HG03025 (cell line): ENCODE results near the gene ZNF580.

Source experiments
- ATAC-seq: cut with Tn5 transposase; IDR thresholded peaks from one replicate; pipeline ENCODE4 v1.9.1; 2021; ENCODE audit warnings: mild to moderate bottlenecking, moderate library complexity; ENCODE audit not compliant: unreplicated experiment, low FRiP score

The ZNF580 gene, protein sequence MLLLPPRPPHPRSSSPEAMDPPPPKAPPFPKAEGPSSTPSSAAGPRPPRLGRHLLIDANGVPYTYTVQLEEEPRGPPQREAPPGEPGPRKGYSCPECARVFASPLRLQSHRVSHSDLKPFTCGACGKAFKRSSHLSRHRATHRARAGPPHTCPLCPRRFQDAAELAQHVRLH

DNA sequence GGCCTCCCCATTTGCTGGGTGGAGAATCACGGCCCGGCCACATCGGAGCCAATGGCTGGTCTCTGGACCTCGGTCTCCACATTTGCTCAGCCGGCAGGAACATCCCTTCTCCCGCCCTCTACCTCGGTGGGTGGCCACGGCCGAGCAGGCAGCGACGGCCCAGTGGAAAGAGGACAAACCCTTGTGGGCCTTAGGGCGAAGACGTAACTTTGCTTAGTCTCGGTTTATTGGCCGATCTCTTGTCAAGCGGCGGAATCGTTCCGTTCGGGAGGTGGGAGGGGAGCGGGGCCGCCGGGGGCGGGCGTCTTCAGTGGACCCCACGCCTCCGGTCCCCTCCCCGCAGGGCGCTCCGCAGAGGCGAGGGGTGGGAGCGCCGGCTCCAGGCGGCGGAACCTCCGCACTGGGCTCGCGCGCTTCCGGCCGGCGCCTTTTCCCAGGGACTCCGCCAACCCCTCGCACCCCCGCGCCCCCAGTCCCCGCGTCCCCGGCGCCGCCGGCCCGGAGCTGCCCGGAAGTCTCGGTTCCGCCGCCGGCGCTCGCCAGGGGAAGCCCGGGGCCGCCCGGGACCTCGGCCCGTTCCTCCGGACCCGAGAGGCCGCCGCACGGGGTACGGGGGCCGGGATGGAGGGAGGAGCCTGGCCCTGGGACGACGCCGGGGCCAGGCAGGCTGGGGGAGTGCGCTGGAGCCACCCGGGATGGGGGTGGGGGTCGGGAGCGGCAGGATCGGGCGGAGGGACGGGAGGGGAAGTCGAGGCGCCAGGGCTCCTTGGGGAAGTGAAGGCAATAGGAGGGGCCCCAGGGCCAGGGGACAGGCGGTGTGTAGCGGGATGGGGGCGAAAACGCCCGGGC, at the start of gene ZNF580:
TSS of gene ZNF580 (plus strand) at position 426 of the 849 bp plus-strand sequence. CDS start 1,507 bp downstream, outside the sequence.
- no peak for ATAC-seq

DNA sequence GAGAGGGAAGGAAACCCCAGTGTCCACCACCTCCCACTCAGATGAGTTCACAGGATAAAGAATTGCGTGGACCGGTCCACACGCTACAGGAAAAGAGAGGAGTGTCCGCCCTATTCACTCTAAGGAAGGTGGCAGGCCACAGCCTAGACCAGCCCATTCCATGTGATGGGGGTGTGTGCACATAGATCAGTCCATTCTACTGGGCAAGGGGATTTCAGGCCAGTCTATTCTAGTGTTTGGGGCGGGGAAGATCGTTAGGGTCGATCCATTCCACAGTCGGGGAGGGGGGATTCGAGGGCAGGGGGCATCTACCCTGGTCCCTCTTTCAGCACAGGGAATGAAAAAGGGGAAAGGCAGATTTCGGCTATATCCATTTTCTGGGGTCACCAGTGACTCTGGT, 49.2 kb upstream of the ZNF580 start:
- no peak for ATAC-seq

DNA sequence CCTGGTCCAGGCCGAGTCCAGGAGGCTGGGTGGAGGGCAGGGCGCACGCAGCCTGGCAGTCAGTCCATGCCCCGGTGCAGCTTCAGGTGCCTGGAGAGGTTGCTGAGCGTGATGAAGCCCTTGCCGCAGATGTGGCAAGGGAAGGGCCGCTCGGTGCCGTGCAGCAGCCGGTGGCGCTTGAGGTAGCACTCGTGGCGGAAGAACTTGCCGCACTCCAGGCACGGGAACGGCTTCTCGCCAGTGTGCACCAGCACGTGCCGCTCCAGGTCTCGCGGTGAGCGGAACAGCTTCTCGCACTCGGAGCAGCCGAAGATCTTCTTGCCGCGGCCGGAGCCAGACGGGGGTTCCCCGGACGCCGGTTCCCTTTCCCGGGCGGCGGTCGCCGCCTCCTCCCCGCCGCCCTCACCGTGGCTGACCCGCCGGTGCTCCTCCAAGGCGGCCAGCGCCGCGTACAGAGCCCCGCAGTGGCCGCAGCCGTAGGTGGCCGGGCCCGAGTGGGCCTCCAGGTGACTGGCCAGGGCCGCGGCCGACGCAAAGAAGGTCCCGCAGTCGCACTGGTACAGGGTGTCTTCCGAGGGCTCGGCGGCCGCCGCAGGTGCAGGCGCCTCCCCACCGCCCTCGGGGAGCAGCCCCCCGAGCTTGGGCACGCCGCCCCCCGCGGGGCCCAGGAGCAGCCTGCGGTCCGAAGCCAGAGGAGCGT, 48.3 kb upstream of the ZNF580 start:
- ATAC-seq, result no peak

DNA sequence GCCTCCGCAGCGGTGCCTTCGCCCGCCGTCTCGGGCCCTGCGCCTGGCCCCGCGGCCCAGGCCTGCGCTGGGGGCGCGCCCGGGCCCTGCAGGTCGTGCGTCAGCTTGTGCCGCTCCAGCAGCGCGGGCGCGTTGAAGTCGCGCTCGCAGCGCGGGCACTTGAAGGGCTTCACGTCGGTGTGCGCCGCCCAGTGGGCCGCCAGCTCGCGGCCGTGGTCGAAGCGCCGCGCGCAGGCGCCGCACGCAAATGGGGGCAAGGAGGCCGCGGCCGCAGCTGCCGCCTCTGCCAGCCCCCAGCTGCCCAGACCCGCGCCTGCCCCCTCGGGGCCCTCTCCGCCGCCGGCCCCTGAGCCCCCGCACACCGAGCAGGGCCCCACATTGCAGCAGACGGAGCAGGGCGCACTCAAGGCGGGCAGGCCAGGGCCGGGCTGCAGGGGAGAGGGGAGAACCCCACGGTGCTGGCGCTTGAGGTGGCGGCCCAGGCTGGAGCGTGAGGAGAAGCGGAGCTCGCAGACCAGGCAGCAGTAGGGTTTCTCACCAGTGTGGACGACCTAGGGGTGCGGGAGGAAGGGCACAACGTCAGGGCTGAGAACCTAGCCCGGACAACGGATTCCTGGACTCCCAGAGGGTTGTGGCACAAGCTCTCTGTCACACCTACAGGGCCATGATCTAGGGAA, 47.6 kb upstream of the ZNF580 start:
- no peak for ATAC-seq

DNA sequence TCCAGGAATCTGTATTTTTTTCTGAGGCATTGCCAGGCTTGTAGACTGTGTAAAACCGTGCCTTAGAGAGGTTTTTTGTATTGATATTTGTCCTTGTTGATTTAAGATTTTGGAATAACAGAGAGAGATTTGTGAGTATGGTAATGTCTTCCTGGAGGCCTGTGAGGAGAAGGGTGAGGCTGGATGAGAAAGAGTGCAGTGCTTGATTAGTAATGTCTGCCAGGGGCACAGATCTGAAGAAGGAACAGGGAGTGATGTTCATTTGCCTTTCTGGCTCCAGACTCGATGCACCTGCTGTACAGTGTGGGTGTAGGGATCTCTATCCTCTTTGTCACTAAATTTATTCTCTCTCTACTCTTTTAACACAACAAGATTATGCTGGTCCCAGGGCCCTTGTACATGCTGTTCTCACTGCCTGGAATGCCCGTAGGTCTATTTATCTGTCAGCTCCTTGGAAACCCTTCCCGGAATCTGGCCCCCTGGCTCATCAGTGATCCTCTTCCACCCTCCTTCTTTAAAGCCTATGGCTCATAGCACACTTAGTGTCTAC, 45.7 kb upstream of the ZNF580 start:
- no peak for ATAC-seq

DNA sequence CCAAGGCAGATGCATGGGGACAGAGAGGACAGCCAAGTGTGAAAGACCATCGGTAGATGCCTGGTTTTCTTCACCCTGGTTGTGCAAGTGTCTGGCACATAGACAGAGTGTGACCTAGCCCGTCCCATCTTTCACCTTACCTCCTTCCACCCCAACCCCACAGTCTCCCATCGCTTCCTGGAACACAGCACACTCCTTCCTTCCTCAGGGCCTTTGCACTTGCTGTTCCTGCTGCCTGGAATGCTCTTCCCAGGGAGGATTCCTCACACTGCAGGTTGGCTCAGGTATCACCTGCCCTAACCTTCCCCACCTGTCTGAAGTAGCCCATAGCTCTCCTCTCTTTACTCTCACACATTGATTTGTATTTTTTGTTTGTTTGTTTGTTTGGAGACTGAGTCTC, 44.5 kb upstream of the ZNF580 start:
- no peak for ATAC-seq

DNA sequence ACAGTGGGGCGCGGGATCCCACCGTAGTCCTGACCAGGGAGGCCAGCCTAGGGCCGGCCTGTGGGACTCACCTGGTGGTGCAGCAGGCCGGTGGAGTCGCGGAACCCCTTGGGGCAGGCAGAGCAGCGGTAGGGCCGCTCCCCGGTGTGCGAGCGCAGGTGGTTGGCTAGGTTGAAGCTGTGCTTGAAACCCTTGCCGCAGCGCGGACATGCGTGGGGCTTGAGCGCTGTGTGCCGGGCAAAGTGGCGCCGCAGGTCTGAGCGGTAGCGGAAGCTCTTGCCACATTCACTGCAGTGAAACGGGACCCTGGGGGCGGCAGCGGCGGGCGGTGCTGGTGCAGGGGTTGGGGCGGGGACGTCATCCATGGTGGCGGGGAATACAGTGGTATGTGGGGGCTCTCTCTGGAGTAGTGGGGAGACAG, 43.3 kb upstream of the ZNF580 start:
- ATAC-seq, result no peak

DNA sequence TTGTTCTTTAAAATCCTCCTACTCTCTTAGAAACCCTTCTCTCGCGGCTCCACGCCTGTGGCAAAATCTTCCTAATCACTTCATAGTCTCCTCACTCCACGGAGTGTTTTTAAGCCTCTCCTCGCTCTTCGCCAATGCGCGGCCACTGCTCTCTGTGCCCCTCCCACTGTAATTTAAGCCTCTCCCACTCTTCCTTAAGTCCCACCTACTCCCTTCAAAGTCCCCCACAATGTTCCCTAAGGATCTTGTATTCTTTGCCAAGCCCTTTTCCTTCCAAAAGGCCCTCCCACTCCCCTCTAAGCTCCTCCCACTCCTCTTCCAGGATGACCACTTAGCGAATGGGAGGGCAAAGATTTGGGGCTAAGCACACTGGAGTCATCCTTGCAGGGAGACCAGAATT, 42.8 kb upstream of the ZNF580 start:
- ATAC-seq, result no peak

DNA sequence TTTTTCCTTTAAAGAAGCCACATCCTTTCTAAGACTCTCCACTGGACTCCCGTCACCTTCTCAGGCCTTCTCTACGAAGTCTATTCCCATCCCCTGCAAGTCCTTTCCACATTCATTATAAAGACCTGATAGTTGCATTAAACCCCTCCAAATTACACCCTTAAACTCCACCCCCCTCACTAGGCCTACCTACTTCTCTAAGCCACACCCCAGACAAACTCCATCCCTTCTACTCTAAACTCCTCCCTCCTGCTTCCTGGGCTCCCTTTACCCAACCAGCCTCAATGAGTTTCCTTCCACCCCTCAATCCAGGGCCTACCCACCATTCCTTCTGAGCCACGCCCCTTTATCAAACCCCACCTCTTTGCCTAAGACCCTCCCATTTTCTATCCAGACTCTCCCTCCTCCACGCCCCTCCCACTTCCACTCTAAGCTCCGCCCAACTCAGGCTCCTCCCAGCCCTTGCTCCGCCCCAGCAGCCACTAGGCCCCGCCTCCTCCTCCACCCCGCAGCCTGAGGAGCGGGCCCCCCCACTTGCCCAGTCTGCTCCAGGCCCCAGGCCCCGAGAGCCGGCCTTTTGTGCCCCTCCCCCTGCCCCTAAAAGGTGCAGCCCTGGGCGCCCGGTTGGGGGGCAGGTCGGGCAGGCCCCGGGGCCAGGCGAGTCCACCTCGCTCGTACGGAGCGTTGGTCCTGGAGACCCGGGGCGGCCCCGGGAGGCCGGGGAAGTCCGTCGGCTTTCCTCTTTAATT, 41.9 kb upstream of the ZNF580 start:
- ATAC-seq, result peak; percentile 48

DNA sequence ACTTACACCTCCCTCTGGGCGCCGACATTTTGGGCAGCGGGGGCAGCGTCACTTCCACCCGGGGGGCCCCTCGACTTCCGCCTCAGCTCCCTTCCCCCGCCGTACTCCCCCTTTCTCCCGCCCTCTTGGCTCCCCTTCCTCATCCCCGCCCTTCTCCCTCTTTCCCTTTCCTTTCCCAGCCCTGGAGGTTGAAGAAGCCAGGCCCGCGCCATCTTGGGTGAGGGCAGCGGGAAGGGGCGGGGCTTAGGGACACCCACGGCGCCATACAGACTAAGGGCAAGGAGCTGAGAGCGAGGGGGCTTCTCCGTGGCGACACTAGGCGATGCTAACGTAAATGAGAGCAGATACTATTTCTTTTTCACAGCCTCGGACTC, 41.3 kb upstream of the ZNF580 start, which contains the start of gene FIZ1:
TSS of gene FIZ1 (minus strand) at position 50 of the 374 bp plus-strand sequence. CDS start 1,652 bp downstream, outside the sequence.
- ATAC-seq, result peak; percentile 56

DNA sequence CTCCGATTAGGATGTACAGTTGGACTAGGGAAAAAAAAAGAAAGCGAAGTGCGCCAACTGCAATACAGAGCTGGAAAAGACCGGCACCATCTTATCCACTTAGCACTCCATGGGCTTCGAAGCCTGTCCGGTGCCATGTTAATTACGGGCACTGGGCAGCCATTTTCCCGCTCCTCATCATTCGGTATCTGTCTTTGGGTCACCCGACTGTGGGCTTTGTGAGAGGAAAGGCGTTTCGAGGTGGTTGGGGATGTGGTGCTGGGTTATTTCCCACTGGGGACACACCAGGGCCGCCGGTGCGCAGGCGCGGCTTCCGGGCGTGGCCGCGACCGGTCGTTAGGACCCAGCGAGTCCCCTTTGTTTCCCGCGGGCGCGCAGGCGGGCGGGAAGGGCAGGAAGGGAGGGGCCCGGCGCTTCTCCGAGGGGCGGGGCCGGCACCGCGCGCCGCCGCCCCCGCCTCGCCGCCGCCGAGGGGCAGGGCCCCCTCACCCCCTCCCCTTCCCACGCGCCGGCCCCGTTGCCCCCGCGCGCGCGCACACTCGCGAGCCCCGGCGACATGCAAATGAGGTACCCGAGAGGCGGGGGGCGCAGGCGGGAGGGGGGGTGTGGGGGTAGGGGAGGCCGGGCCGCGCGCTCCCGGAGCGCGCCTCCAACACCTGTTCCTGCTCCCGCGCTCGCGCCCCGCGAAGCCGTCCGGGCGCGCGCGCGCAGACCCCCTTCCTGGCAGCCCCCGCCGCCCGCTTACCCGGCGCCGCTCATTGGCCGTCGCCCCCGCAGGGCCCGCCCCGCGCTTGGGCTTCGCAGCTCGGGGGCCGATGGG, 40.8 kb upstream of the ZNF580 start, which contains the start of gene ZNF524:
TSS of gene ZNF524 (plus strand) at position 447 of the 820 bp plus-strand sequence. CDS start 1,825 bp downstream, outside the sequence.
- peak; percentile 33 for ATAC-seq

DNA sequence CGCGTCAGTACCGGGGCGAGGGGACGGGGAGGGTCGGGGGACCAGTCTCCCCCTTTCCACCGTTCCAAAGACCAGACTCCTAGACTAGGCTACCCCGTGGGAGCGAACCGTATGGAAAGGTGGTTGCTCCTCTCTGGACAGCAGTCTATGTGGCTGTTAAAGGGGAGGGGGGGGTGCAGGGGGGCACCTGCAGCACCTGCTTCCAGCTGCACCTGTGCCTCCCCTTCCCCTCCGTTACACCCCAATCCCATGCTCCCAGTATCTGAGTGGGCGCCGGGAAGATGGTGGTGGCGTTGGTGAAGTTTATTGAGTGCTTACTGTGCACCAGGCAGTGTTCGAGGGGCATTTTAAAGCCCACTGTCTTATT, 40.2 kb upstream of the ZNF580 start:
- ATAC-seq, result no peak

DNA sequence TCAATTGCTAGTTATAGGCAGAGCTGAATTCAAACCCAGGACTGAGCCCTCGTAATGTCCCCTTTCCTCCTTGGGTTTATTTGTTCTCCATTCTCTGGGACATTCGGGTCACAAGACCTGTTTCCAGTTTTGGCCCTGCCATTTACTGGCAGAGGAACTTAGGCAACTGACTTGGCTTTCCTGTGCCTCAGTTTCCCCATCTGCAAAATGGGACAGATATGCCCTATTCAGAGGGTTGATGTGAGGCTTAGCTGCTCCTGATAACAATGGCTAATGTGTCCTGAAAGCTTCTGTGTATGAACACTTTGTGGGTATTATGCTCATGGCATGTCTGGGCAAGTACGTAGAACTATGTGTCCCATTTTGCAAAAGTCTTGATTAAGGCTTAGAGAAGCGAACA, 39.7 kb upstream of the ZNF580 start:
- ATAC-seq, result no peak

DNA sequence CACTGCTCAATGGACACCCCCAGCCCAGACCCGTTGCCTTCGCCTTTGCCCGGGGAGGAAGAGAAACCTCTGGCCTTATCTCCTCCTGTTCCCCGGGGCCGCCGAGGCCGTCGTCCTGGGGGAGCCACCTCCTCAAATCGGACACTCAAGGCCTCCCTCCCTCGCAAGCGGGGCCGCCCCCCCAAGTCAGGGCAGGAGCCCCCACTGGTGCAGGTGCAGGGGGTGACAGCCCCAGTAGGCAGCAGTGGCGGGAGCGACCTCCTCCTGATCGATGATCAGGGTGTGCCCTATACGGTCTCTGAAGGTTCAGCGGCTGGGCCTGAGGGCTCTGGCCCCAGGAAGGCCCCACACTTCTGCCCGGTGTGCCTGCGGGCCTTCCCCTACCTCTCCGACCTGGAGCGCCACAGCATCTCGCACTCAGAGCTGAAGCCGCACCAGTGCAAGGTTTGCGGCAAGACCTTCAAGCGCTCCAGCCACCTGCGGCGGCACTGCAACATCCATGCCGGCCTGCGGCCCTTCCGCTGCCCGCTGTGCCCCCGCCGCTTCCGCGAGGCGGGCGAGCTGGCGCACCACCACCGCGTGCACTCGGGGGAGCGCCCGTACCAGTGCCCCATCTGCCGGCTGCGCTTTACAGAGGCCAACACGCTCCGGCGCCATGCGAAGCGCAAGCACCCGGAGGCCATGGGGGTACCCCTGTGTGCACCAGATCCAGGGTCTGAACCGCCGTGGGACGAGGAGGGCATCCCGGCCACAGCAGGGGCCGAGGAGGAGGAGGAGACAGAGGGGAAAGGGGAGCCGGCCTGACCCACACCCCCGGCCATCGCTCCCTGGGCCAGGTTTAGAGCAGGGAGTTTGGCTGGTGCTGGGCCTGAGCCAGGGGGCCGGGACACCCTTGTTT, 38.4 kb upstream of the ZNF580 start:
- ATAC-seq, result no peak

DNA sequence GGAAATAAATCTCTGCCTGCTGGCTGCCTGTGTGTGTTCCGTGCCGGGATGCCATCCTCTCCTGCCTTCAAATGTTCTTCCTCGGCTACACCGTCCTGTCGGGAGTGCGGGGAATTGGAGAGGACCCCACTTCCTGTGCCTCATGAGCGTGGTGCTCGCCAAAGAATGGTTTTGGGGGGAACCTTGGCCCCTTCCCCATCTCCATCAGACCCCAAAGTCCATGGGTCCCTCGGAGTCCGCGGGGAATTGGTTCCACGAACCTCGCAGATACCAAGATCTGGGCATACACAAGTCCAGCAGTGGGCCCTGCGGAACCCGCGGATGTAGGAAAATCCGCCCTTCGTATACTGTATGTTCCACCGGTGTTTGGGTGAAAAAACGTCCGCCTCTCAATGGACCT, 37.7 kb upstream of the ZNF580 start:
- ATAC-seq, result no peak

DNA sequence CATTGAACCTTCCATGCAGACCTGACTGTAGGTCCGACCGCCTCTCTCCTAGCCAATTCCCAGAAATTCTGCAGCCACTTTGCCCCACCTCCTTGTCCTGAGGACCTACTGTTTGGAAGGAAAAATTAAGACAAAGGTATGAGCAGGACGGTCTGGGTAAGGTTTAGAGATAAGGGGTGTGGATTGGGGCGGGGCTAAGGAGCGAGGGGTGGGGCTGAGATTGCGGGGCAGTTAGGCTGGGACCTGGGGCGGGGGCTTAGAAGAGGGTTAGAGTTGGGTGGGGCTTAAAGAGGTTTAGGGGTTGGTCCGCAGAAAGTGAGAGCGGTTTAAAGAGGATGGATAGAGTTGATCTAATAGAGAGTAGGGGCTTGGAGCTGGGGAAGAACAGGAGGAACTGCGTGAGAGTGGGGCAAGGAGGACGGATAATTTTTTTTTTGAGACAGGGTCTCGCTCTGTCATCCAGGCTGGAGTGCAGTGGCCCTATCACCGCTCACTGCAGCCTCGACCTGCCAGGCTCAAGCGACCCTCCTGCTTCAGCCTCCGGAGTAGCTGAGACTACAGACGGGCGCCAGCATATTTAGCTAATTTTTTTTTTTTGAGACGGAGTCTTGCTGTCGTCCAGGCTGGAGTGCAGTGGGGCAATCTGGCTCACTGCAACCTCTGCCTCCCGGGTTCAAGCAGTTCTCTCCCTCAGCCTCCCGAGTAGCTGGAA, 37.1 kb upstream of the ZNF580 start:
- ATAC-seq, result no peak

DNA sequence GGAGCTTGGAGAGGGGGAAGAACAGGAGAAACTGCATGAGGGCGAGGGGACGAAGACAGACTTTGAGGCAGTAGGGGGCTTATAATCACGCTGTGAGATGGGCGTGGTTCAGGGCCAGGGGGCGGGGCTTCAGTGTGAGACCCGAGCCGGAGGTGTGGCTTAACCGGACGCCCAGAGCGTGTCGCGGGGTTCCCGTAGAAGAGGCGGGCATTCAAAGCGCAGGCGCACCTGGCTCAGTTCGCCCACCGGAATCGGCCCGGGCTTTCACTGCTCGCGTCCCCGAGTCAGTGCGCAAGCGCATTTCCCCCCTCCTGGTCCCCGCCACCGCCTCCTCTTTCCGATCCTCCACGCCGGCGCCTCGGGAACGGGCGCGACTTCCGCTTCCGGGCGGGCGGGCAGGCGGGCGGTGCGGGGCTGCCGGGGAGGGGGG, 35.6 kb upstream of the ZNF580 start:
- ATAC-seq, result peak; percentile 81
